Activated CD4-positive, CD25-positive, alpha-beta regulatory T cell treated with anti-CD3 and anti-CD28 coated beads, Interleukin-2, amount 50 U/mL, for 24 hours (primary cell): ENCODE results near the gene PHPT1.
A peak's percentile ranks its signal among the peaks of the same experiment; 100 is the strongest.
"Not testable (repeated sequence)": the region's sequence is repeated elsewhere in the genome, so short reads cannot be mapped to it uniquely, and the experiment has no call there.

Experiments
- ATAC-seq, 2 donors: fragments of 150-1000 bp; cut with Tn5 transposase; one replicate each; pipeline ENCODE4 v1.10.0; 2021; ENCODE audit warnings: mild to moderate bottlenecking in 1 of 2, moderate library complexity in 1 of 2

PHPT1 gene

GRCh38 chr9:136837856-136838277 lies 11.3 kb upstream of the PHPT1 start:
- not testable (repeated sequence) for ATAC-seq

GRCh38 chr9:136838314-136839228 lies 10.6 kb upstream of the PHPT1 start:
- ATAC-seq, result no peak

- ATAC-seq, result no peak
These were observed 9.7 kb upstream of the PHPT1 start for GRCh38 chr9:136839229-136840139.

GRCh38 chr9:136840140-136840876 lies 8.9 kb upstream of the PHPT1 start:
- no peak for ATAC-seq

GRCh38 chr9:136840877-136841645 lies 8.1 kb upstream of the PHPT1 start:
- ATAC-seq, result no peak

GRCh38 chr9:136841646-136842379 lies 7.4 kb upstream of the PHPT1 start:
- ATAC-seq, result not testable (repeated sequence)

GRCh38 chr9:136842380-136842948 lies 6.7 kb upstream of the PHPT1 start, which contains the start of gene AJM1:
TSS of gene AJM1 (plus strand) at chr9:136842478. CDS start at chr9:136844415, 1,937 bp downstream.
- peak; percentile 88 to 90 for ATAC-seq

- not testable (repeated sequence) for ATAC-seq
These were observed 5.9 kb upstream of the PHPT1 start for GRCh38 chr9:136843159-136843800.

- peak in 1 of 2 donors; percentile 12 for ATAC-seq
These were observed 5.1 kb upstream of the PHPT1 start for GRCh38 chr9:136843801-136844740.

- ATAC-seq, result no peak
These were observed 4.3 kb upstream of the PHPT1 start for GRCh38 chr9:136844761-136845464.

- ATAC-seq, result no peak
These were observed 3.5 kb upstream of the PHPT1 start for GRCh38 chr9:136845465-136846260.

GRCh38 chr9:136846376-136847087 lies 2.7 kb upstream of the PHPT1 start:
- ATAC-seq, result no peak

GRCh38 chr9:136847088-136847825 lies 2.0 kb upstream of the PHPT1 start:
- no peak for ATAC-seq

- peak; percentile 18 to 33 for ATAC-seq
These were observed 1.3 kb upstream of the PHPT1 start for GRCh38 chr9:136847826-136848392.

GRCh38 chr9:136848393-136849037 lies 694 bp upstream of the PHPT1 start:
- ATAC-seq, result peak; percentile 0 to 1
